B cell (primary cell): ENCODE data around the gene TMEM209. TPM values are rescaled to one million over a fixed set of nuclear protein-coding genes. Genes with fewer than 3 reads are reported as not detected.

ENCODE experiments used
- ATAC-seq: fragments of 200-7000 bp; cut with Tn5 transposase; one replicate; pipeline ENCODE4 v1.10.0; 2021; ENCODE audit warnings: low read depth, mild to moderate bottlenecking, moderate number of reproducible peaks, moderate library complexity
- CTCF ChIA-PET: fragments of 350-600 bp; sonication (Branson Sonifier 250); formaldehyde crosslinking; loops from one replicate; lab custom pipeline; 2021; ENCODE audit warnings: antibody characterized with exemption, inconsistent platforms; lab: Charles Lee
- POLR2A ChIA-PET: fragments of 350-600 bp; sonication (Branson Sonifier 250); formaldehyde crosslinking; loops from one replicate; lab custom pipeline; 2021; ENCODE audit warnings: antibody characterized with exemption; lab: Charles Lee
- DNase-seq: peaks from one replicate; pipeline ENCODE4 v3.0.0; 2013
- H2AFZ ChIP-seq: 2 replicates; pipeline ENCODE4 v1.6.1; 2012; ENCODE audit warnings: mild to moderate bottlenecking, low read depth, low read length; ENCODE audit not compliant: insufficient read depth, poor library complexity, severe bottlenecking
- H3K27ac ChIP-seq, 2 donors: 1 replicate in 1 of 2; 2 replicates in 1 of 2; pipeline ENCODE4 v1.5.1; 2012 to 2013; ENCODE audit warnings: low read length in 2 of 2, mild to moderate bottlenecking in 2 of 2, moderate library complexity in 1 of 2
- H3K27me3 ChIP-seq, 4 experiments: fragments of 200-600 bp in 1 of 4; sonication (generic) in 1 of 4; replicated peaks in 1 of 4; 1 replicate in 2 of 4; 2 replicates in 2 of 4; pipeline versions ENCODE4 v1.6.1 to v1.7.0; 2013 to 2016; ENCODE audit warnings: low read length in 3 of 4, mild to moderate bottlenecking in 2 of 4, mixed read lengths in 1 of 4, moderate library complexity in 1 of 4; ENCODE audit not compliant: insufficient read depth in 4 of 4, control insufficient read depth in 3 of 4; ENCODE audit errors: control extremely low read depth in 1 of 4
- H3K36me3 ChIP-seq, 2 experiments: replicated peaks in 1 of 2; 1 replicate in 1 of 2; 2 replicates in 1 of 2; pipeline versions ENCODE4 v1.6.1 to v1.7.1; 2013; ENCODE audit warnings: low read length in 1 of 2; ENCODE audit not compliant: insufficient read depth in 2 of 2, control insufficient read depth in 1 of 2; ENCODE audit errors: control extremely low read depth in 1 of 2, extremely low read depth in 1 of 2
- H3K4me1 ChIP-seq, 2 donors: fragments of 200-600 bp in 1 of 2; sonication (generic) in 1 of 2; 1 replicate in 1 of 2; 2 replicates in 1 of 2; pipeline versions ENCODE4 v1.5.1 to v1.6.1; 2013 to 2017; ENCODE audit warnings: low read length in 2 of 2; ENCODE audit not compliant: control insufficient read depth in 2 of 2, insufficient read depth in 2 of 2
- H3K4me2 ChIP-seq: replicated peaks from 2 replicates; pipeline ENCODE3; 2012; ENCODE audit warnings: mild to moderate bottlenecking, low read depth, low read length; ENCODE audit not compliant: poor library complexity, severe bottlenecking
- H3K4me3 ChIP-seq, 5 experiments: fragments of 200-600 bp in 1 of 5; sonication (generic) in 1 of 5; 1 replicate in 3 of 5; 2 replicates in 2 of 5; pipeline versions ENCODE4 v1.5.1 to v1.7.0; 2011 to 2016; ENCODE audit warnings: low read length in 4 of 5, mild to moderate bottlenecking in 4 of 5, low read depth in 2 of 5, control low read depth in 1 of 5, moderate library complexity in 1 of 5; ENCODE audit not compliant: insufficient read depth in 1 of 5; ENCODE audit errors: control extremely low read depth in 1 of 5, extremely low read depth in 1 of 5
- H3K79me2 ChIP-seq: fragments of 200-600 bp; sonication (generic); one replicate; pipeline ENCODE4 v1.6.0; 2016; ENCODE audit warnings: low read length; ENCODE audit not compliant: control insufficient read depth, insufficient read depth
- H3K9ac ChIP-seq: fragments of 200-600 bp; sonication (generic); 2 replicates; pipeline ENCODE4 v1.6.1; 2017; ENCODE audit warnings: mild to moderate bottlenecking, low read length, moderate library complexity
- H3K9me3 ChIP-seq, 3 donors: one replicate each; pipeline versions ENCODE4 v1.6.1 to v1.7.1; 2013; ENCODE audit warnings: low read length in 2 of 3; ENCODE audit not compliant: control insufficient read depth in 2 of 3, insufficient read depth in 1 of 3; ENCODE audit errors: control extremely low read depth in 1 of 3
- H4K20me1 ChIP-seq: 2 replicates; pipeline ENCODE4 v1.6.0; 2012; ENCODE audit warnings: mild to moderate bottlenecking, low read length; ENCODE audit not compliant: insufficient read depth, control insufficient read depth, poor library complexity, severe bottlenecking
- H3K27ac Mint-ChIP-seq: one replicate; pipeline ENCODE4 v1.8.0; 2021; ENCODE audit warnings: mixed read lengths
- H3K27me3 Mint-ChIP-seq: one replicate; pipeline ENCODE4 v1.8.0; 2021; ENCODE audit warnings: mixed read lengths
- H3K4me1 Mint-ChIP-seq: one replicate; pipeline ENCODE4 v1.8.0; 2021; ENCODE audit warnings: mixed read lengths
- H3K4me3 Mint-ChIP-seq: one replicate; pipeline ENCODE4 v1.8.0; 2021; ENCODE audit warnings: mixed read lengths
- H3K9me3 Mint-ChIP-seq: one replicate; pipeline ENCODE4 v1.8.0; 2022; ENCODE audit warnings: mixed read lengths; ENCODE audit not compliant: insufficient read depth
- CTCF ChIP-seq: fragments of 200-600 bp; IDR thresholded peaks from one replicate; pipeline ENCODE4 v1.8.0; 2022; ENCODE audit warnings: antibody characterized with exemption, mild to moderate bottlenecking
- EZH2 ChIP-seq: IDR thresholded peaks from 2 replicates; pipeline ENCODE4 v1.6.1; 2012; ENCODE audit warnings: borderline replicate concordance, low read depth, mild to moderate bottlenecking, moderate library complexity, low read length; ENCODE audit not compliant: insufficient read depth, poor library complexity, severe bottlenecking
- WGBS: methylation state at CpG from one replicate; pipeline ENCODE4 v1.1.5; 2013; ENCODE audit warnings: missing lambda C conversion rate; ENCODE audit not compliant: insufficient coverage; 5-methylcytosine and 5-hydroxymethylcytosine counted together
- intact Hi-C: fragments of 100-400 bp; cut with micrococcal nuclease; formaldehyde crosslinking; loops from one replicate; pipeline ENCODE4 v1.10.0; 2022
- polyA plus RNA-seq: library from polyadenylated mRNA; depleted of rRNA; stranded (reverse); fragments of >200 nt; gene quantifications from 2 replicates; pipeline ENCODE4 v1.2.3, GENCODE V29; 2012
- total RNA-seq, 2 donors: library from RNA; stranded (reverse); fragments of 120-200 nt in 1 of 2; gene quantifications; 1 replicate in 1 of 2; 2 replicates in 1 of 2; pipeline versions ENCODE4 v1.2.3 to v1.2.4, GENCODE V29; 2013 to 2022

TMEM209 gene
- total and polyA plus RNA-seq, 2 donors (not counting 1 experiment from before 2014, with no cell fraction given) = 15.8 to 35.8 TPM

- H3K9me3 Mint-ChIP-seq = no peaks in the 10 kb centered on the region
- no peak overlapping the region for H3K27ac Mint-ChIP-seq
- no peak overlapping the region for H3K4me3 Mint-ChIP-seq
- H2AFZ ChIP-seq = no peak overlapping the region
- no peaks in the 10 kb centered on the region for H3K4me1 ChIP-seq
- no peak overlapping the region for H3K27ac ChIP-seq
- H3K9me3 ChIP-seq = no peaks in the 10 kb centered on the region
- WGBS = no CpG with 5 or more reads among the region's 7 CpGs
- TF ChIP-seq EZH2 = no peak
- TF ChIP-seq CTCF = no peak
- H3K79me2 ChIP-seq = no peaks in the 10 kb centered on the region
- no peaks in the 10 kb centered on the region for H3K27me3 ChIP-seq
- no peak overlapping the region for H3K4me2 ChIP-seq
- H4K20me1 ChIP-seq = no peaks in the 10 kb centered on the region
- H3K4me3 ChIP-seq = no peak overlapping the region
- DNase-seq = no peak
- ATAC-seq = no peak
- H3K9ac ChIP-seq = no peak overlapping the region
- H3K27me3 Mint-ChIP-seq = no peaks in the 10 kb centered on the region
- POLR2A ChIA-PET = no interaction called here
- H3K36me3 ChIP-seq = peaks cover 21 to 48% of the 10 kb centered on the region in 2 experiments
- no peaks in the 10 kb centered on the region for H3K4me1 Mint-ChIP-seq
- intact Hi-C loops = no loop called here
- CTCF ChIA-PET = interaction anchor here (3.1 kb wide), 1 partner anchor 61 kb away, joined by 7 read pairs; no protein-coding TSS in a partner anchor
Measured at GRCh38 chr7:130133029-130133782, 72.0 kb downstream of the TMEM209 start.
